ENCODE measurements around the gene RAMACL.

The RAMACL gene

DNA sequence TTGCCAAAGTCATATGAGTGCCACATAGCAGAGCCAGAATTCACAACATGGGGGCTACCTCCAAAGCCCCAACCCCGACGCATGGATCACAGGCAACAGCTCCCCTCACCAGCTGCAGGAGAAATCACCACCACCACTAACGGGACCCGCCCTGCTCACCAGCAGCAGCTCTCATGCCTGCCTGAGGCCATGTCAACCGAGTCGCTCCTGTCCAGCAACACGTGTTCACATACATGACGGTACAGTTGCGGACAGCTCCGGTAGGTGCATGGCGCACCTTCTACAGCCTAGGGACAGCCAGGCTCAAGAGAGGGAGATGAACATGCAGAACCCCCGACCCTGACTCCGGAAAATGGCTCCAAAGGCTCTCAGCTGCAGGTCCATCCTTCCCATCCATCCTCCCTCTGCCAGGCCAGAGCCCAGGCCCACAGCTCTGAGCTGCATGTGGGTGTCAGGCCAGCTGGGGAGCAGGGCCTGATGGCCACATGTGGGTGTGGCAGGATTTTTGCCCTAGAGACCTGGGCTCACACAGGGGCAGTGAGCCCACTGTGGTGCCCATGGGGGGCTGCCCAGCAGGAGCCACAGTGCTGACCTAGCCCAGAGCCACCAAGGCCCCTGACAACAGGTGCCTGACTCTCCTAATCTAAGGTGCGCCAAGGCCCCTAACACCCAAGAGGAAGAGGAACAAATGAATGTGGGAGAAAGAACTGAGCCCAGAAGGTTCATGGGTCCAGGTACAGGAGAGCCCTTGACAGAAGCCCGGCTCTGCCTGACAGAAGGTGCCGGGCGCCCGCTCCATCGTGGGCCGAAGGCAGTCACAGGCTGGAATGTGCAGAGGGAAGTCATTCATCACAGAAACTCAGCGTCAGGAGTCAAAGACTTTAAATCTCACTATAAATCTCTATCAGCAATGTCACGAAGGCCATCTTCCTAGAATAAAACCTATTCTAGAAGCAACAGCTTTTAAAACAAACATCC, 30.1 kb upstream of the RAMACL start:
- no peak overlapping the region for H3K9ac ChIP-seq (ENCODE audit: low read depth, low read length)
- no peaks in the 10 kb centered on the region for H3K9me3 ChIP-seq (ENCODE audit: control insufficient read depth, insufficient read depth, low read length)
- peaks cover 22% of the 10 kb centered on the region for H3K4me1 ChIP-seq (ENCODE audit: control insufficient read depth, insufficient read depth, low read length)
- H3K27me3 ChIP-seq (ENCODE audit: control insufficient read depth, insufficient read depth, low read length) = no peaks in the 10 kb centered on the region
- H3K36me3 ChIP-seq (ENCODE audit: control insufficient read depth, insufficient read depth, low read length) = peaks cover 8% of the 10 kb centered on the region; the same call in 1 of the 2 replicates
- no peak overlapping the region for H3K4me3 ChIP-seq (ENCODE audit: low read depth, low read length)
- H3K27ac ChIP-seq (ENCODE audit: low read depth, low read length) = no peak overlapping the region

DNA sequence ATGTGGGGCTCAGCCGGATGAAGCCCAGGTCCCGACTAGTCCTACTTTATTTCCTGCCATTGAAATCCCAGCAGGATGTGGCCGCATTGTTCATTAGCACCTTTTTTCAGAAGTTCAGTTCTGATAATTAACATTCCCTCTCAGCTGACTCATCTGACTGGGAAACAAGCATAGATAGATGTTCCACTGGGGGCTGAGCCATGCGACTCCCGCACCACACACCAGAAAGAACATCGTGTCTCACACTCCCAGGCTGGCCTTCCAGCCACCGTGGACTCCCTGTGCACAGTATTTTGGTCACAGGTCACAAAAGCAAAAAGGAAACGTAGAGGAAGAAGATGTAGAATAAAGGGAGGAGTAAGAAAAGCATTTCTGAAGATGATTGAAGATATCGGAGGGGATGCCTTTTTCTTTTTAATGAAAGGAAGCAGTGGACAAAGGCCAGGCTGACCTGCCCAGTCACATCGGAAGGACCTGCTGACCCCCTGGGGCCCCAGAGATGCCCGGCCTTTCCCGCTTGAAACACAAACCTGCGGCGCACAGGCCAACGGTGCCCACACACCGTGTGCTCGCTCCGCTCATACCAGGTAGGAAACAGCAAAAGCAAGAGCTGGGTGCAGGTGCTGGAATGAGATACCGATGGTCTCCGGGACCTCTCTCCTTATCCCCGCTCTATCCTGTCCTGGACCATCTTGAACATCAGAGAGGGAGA, 28.7 kb upstream of the RAMACL start:
- no peaks in the 10 kb centered on the region for H3K27me3 ChIP-seq (ENCODE audit: control insufficient read depth, insufficient read depth, low read length)
- H3K27ac ChIP-seq (ENCODE audit: low read depth, low read length) = no peak overlapping the region
- H3K4me3 ChIP-seq (ENCODE audit: low read depth, low read length) = no peak overlapping the region
- H3K9me3 ChIP-seq (ENCODE audit: control insufficient read depth, insufficient read depth, low read length) = no peaks in the 10 kb centered on the region
- no peak overlapping the region for H3K9ac ChIP-seq (ENCODE audit: low read depth, low read length)
- peaks cover 8% of the 10 kb centered on the region; the same call in 1 of the 2 replicates for H3K36me3 ChIP-seq (ENCODE audit: control insufficient read depth, insufficient read depth, low read length)
- H3K4me1 ChIP-seq (ENCODE audit: control insufficient read depth, insufficient read depth, low read length) = peaks cover 13% of the 10 kb centered on the region

DNA sequence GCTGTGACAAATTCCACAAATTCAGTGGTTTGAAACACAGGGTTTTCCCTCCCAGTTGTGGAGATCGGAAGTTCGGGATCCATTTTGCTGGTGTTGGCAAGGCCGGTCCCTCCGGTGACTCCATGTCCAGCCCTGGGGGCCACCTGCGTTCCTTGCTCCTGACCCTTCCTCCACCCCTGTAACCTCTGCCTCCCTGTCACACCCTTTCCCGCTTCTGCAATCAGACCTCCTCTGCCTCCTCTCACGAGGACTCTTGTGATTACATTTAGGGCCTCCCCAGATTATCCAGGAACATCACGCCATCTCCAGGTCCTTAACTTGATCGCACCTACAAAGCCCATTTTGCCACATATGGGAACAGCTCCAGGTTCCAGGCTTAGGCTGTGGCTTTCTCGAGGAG, 28.1 kb upstream of the RAMACL start:
- peaks cover 14% of the 10 kb centered on the region for H3K4me1 ChIP-seq (ENCODE audit: control insufficient read depth, insufficient read depth, low read length)
- no peaks in the 10 kb centered on the region for H3K9me3 ChIP-seq (ENCODE audit: control insufficient read depth, insufficient read depth, low read length)
- no peak overlapping the region for H3K4me3 ChIP-seq (ENCODE audit: low read depth, low read length)
- no peak overlapping the region for H3K9ac ChIP-seq (ENCODE audit: low read depth, low read length)
- H3K27ac ChIP-seq (ENCODE audit: low read depth, low read length) = no peak overlapping the region
- peaks cover 8% of the 10 kb centered on the region; the same call in 1 of the 2 replicates for H3K36me3 ChIP-seq (ENCODE audit: control insufficient read depth, insufficient read depth, low read length)
- no peaks in the 10 kb centered on the region for H3K27me3 ChIP-seq (ENCODE audit: control insufficient read depth, insufficient read depth, low read length)

DNA sequence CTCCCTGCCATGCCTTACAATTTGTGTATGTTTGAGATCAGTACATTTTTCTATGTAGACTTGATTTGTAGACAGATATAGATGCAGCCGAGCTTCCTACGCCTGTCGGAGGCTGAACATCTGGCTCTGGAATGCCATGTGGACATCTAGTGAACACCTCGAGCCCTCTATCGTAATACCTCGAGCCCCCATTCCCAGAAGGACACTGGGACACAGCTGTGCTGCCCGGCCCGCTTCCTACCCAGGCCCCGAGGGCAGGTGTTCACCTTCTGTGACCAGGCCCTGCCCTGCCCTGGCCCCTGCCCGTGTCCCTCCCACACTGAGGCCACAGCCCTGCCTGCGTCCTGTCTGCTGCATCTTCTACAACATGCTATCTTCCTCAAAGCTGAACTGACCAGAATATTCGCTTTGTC, 27.7 kb upstream of the RAMACL start:
- no peak overlapping the region for H3K27ac ChIP-seq (ENCODE audit: low read depth, low read length)
- H3K9ac ChIP-seq (ENCODE audit: low read depth, low read length) = no peak overlapping the region
- peaks cover 14% of the 10 kb centered on the region for H3K4me1 ChIP-seq (ENCODE audit: control insufficient read depth, insufficient read depth, low read length)

DNA sequence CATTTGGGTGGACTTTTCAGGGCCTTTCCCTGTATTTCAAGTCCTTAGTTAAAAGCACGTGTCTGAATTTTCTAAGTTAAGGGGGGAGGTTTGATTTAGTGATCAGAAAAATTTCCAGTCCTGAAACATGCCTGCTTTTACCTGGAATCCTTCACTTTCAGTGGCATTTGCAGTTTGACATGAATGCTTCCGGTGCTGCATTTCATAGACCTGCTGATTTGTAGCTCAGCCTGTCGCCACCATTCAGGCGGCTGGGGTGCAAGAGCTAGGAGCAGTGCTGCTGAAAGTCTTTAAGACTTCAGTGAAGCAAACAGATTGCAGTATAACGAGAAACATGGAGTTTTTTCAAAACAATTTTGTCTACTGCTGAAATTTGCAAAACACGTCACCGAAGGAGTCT, 26.5 kb upstream of the RAMACL start:
- H3K9ac ChIP-seq (ENCODE audit: low read depth, low read length) = no peak overlapping the region
- H3K36me3 ChIP-seq (ENCODE audit: control insufficient read depth, insufficient read depth, low read length) = peaks cover 1% of the 10 kb centered on the region; the same call in 1 of the 2 replicates
- H3K27me3 ChIP-seq (ENCODE audit: control insufficient read depth, insufficient read depth, low read length) = no peaks in the 10 kb centered on the region
- no peak overlapping the region for H3K4me3 ChIP-seq (ENCODE audit: low read depth, low read length)
- peaks cover 14% of the 10 kb centered on the region for H3K4me1 ChIP-seq (ENCODE audit: control insufficient read depth, insufficient read depth, low read length)
- no peak overlapping the region for H3K27ac ChIP-seq (ENCODE audit: low read depth, low read length)
- no peaks in the 10 kb centered on the region for H3K9me3 ChIP-seq (ENCODE audit: control insufficient read depth, insufficient read depth, low read length)

More for the DNA sequence above, 27.7 kb upstream of the RAMACL start:
- Histone ChIP-seq H3K9me3 (ENCODE audit: control insufficient read depth, insufficient read depth, low read length) (no peaks in the 10 kb centered on the region), H3K36me3 (ENCODE audit: control insufficient read depth, insufficient read depth, low read length) (peaks cover 8% of the 10 kb centered on the region; the same call in 1 of the 2 replicates), H3K27me3 (ENCODE audit: control insufficient read depth, insufficient read depth, low read length) (no peaks in the 10 kb centered on the region), H3K4me3 (ENCODE audit: low read depth, low read length) (no peak overlapping the region)

DNA sequence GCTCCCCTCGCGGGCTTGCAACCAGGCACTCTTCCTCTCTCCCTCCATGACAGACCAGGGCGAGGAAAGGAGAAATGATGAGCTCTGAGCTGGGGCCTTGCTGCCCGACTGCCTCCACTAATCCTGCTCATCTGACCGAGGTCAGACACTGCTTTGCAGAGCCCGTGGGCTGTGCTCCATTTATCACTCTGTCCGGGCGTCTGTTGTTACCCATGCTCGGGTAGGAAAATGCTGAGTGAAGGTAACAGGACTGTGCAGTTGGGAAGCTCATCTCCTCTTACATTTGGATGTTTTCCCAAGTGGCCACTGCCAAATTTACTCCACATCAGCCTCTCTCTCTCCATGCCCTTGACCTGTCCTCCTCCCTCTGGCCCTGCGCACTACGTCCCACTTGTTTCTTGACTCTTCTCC, 26.0 kb upstream of the RAMACL start:
- H3K36me3 ChIP-seq (ENCODE audit: control insufficient read depth, insufficient read depth, low read length) = no peaks in the 10 kb centered on the region
- H3K27ac ChIP-seq (ENCODE audit: low read depth, low read length) = no peak overlapping the region
- no peaks in the 10 kb centered on the region for H3K27me3 ChIP-seq (ENCODE audit: control insufficient read depth, insufficient read depth, low read length)
- H3K4me1 ChIP-seq (ENCODE audit: control insufficient read depth, insufficient read depth, low read length) = peaks cover 14% of the 10 kb centered on the region
- H3K9ac ChIP-seq (ENCODE audit: low read depth, low read length) = no peak overlapping the region
- no peaks in the 10 kb centered on the region for H3K9me3 ChIP-seq (ENCODE audit: control insufficient read depth, insufficient read depth, low read length)
- H3K4me3 ChIP-seq (ENCODE audit: low read depth, low read length) = no peak overlapping the region

DNA sequence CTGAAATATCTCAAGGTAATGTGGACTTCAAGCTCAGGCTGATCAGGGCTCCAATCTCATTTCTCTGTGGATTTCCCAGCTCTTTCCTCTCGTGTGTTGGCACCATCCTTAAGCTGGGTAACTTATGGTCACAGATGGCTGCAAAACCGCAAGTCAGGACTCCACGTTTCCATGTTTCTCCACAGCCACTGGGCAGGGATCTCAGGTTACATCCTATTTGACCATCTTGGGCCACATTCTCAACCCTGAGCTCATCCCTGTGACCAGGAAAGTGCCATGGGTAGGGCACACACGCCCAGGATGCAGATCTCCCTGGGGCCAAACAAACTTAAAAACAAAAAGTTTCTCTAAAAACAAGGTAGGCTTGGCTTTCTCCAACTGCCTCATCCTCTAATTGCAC, 25.2 kb upstream of the RAMACL start:
- Histone ChIP-seq H3K4me1 (ENCODE audit: control insufficient read depth, insufficient read depth, low read length) (peaks cover 14% of the 10 kb centered on the region), H3K9ac (ENCODE audit: low read depth, low read length) (no peak overlapping the region), H3K36me3 (ENCODE audit: control insufficient read depth, insufficient read depth, low read length) (no peaks in the 10 kb centered on the region), H3K9me3 (ENCODE audit: control insufficient read depth, insufficient read depth, low read length) (no peaks in the 10 kb centered on the region), H3K4me3 (ENCODE audit: low read depth, low read length) (no peak overlapping the region), H3K27ac (ENCODE audit: low read depth, low read length) (no peak overlapping the region), H3K27me3 (ENCODE audit: control insufficient read depth, insufficient read depth, low read length) (no peaks in the 10 kb centered on the region)

DNA sequence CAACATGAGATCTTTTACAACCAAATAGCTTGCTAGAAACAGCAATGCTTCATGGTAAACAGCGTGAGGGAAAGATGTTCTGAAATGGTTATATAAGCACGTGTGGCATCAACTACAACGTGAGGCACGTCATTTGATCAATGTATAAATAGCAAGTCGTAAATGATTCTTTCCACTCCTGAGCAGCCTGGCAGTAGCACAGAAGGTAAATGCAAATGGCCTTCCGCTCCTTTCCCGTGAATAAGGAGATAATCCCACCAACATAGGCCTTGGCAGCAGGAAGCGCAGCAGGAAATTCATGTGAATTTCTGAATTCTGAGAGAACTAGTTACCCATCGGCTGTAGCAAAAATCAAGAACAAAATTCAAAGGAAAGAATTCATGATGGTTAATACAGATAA, 23.6 kb upstream of the RAMACL start:
- Histone ChIP-seq H3K36me3 (ENCODE audit: control insufficient read depth, insufficient read depth, low read length) (no peaks in the 10 kb centered on the region), H3K9ac (ENCODE audit: low read depth, low read length) (no peak overlapping the region), H3K9me3 (ENCODE audit: control insufficient read depth, insufficient read depth, low read length) (no peaks in the 10 kb centered on the region), H3K4me3 (ENCODE audit: low read depth, low read length) (no peak overlapping the region), H3K4me1 (ENCODE audit: control insufficient read depth, insufficient read depth, low read length) (peaks cover 13% of the 10 kb centered on the region), H3K27ac (ENCODE audit: low read depth, low read length) (no peak overlapping the region), H3K27me3 (ENCODE audit: control insufficient read depth, insufficient read depth, low read length) (no peaks in the 10 kb centered on the region)

DNA sequence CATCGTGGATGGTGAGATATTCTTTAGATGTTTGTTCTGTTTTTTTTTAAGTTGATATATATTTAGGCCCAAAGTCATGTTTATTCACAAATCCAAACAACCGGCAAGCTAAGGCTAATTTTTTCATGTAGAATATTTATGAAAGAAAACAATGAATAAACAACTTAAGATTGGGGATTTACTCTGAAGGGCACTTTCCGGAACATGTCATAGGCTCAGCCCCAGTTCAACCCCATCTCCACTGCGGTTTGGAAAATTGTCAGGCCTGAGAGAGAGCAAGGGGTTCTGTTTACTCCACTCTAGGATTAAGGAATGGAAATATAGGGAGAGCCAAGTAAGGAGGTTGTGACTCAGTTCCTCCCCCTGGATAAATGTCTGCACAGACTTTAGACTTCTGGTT, 22.3 kb upstream of the RAMACL start:
- no peaks in the 10 kb centered on the region for H3K27me3 ChIP-seq (ENCODE audit: control insufficient read depth, insufficient read depth, low read length)
- no peak overlapping the region for H3K27ac ChIP-seq (ENCODE audit: low read depth, low read length)
- no peak overlapping the region for H3K4me3 ChIP-seq (ENCODE audit: low read depth, low read length)
- peaks cover 9% of the 10 kb centered on the region; the same call in 1 of the 2 replicates for H3K4me1 ChIP-seq (ENCODE audit: control insufficient read depth, insufficient read depth, low read length)
- no peaks in the 10 kb centered on the region for H3K9me3 ChIP-seq (ENCODE audit: control insufficient read depth, insufficient read depth, low read length)
- no peak overlapping the region for H3K9ac ChIP-seq (ENCODE audit: low read depth, low read length)
- H3K36me3 ChIP-seq (ENCODE audit: control insufficient read depth, insufficient read depth, low read length) = no peaks in the 10 kb centered on the region

DNA sequence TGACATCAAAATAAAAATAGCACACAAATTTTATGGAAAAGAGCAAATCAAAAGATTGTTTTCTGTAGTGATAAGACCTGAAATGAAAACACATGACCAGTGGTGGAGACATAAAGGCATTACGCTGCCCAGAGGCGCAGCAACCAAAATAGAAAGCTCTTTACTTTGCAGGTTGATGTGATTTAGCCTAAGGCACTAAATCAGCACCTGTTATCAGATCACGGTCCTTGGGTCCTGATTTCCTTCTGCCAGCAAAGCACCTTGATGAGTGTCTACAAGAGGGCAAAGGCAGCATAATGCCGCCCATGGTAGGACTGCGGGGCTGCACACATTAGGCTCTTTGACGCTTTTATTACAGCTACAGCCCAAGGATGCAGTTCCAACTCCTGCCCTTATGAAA, 19.3 kb upstream of the RAMACL start:
- H3K9me3 ChIP-seq (ENCODE audit: control insufficient read depth, insufficient read depth, low read length) = no peaks in the 10 kb centered on the region

DNA sequence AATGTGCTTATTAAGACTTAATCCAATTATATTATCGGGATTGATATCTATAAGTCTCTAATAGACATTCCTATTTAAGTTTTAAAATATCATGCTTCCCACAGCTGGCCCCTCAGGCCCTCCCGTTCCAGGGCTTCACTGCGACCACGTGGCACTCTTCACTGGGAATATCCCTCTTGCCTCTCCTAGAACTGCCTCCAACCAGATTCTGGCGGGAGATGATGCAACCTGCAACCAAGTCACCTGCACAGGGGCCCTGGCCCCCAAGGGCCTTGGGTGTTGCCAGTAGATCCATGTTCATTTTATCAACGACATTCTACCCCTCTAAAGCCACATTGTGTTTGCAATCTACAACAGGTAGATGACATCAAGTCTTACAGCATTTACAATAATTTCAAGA, 18.4 kb upstream of the RAMACL start:
- Histone ChIP-seq H3K27ac (ENCODE audit: low read depth, low read length) (no peak overlapping the region), H3K9ac (ENCODE audit: low read depth, low read length) (no peak overlapping the region), H3K9me3 (ENCODE audit: control insufficient read depth, insufficient read depth, low read length) (no peaks in the 10 kb centered on the region), H3K4me1 (ENCODE audit: control insufficient read depth, insufficient read depth, low read length) (peaks cover 6% of the 10 kb centered on the region; the same call in 1 of the 2 replicates), H3K4me3 (ENCODE audit: low read depth, low read length) (no peak overlapping the region), H3K27me3 (ENCODE audit: control insufficient read depth, insufficient read depth, low read length) (no peaks in the 10 kb centered on the region), H3K36me3 (ENCODE audit: control insufficient read depth, insufficient read depth, low read length) (no peaks in the 10 kb centered on the region)

More for the DNA sequence above, 19.3 kb upstream of the RAMACL start:
- Histone ChIP-seq H3K27ac (ENCODE audit: low read depth, low read length) (no peak overlapping the region), H3K4me3 (ENCODE audit: low read depth, low read length) (no peak overlapping the region), H3K27me3 (ENCODE audit: control insufficient read depth, insufficient read depth, low read length) (no peaks in the 10 kb centered on the region), H3K4me1 (ENCODE audit: control insufficient read depth, insufficient read depth, low read length) (peaks cover 14% of the 10 kb centered on the region; the same call in 1 of the 2 replicates), H3K9ac (ENCODE audit: low read depth, low read length) (no peak overlapping the region), H3K36me3 (ENCODE audit: control insufficient read depth, insufficient read depth, low read length) (no peaks in the 10 kb centered on the region)

Data from HUES48 (cell line).